CD8-positive, alpha-beta memory T cell (primary cell): ENCODE results near the gene PPP1R13B. TPM values are rescaled to one million over a fixed set of nuclear protein-coding genes. Genes with fewer than 3 reads are reported as not detected.

Experiments used
- CTCF ChIA-PET: fragments of 350-600 bp; sonication (Branson Sonifier 250); formaldehyde crosslinking; loops from one replicate; lab custom pipeline; 2021; ENCODE audit warnings: antibody characterized with exemption; lab: Charles Lee
- POLR2A ChIA-PET: fragments of 350-600 bp; sonication (Branson Sonifier 250); formaldehyde crosslinking; loops from one replicate; lab custom pipeline; 2021; ENCODE audit warnings: antibody characterized with exemption; lab: Charles Lee
- DNase-seq, 5 donors: peaks; one replicate each; pipeline versions ENCODE4 v3.0.0 to v3.0.0-alpha.2; 2020 to 2022; ENCODE audit warnings: mixed read lengths in 1 of 5
- H3K27ac ChIP-seq: one replicate; pipeline ENCODE4 v1.7.0; 2013; ENCODE audit warnings: low read depth, mild to moderate bottlenecking, low read length, moderate library complexity
- H3K27me3 ChIP-seq: 2 replicates; pipeline ENCODE4 v1.7.0; 2013; ENCODE audit warnings: low read length, mild to moderate bottlenecking; ENCODE audit not compliant: insufficient read depth, poor library complexity, severe bottlenecking
- H3K36me3 ChIP-seq: 2 replicates; pipeline ENCODE4 v1.7.0; 2013; ENCODE audit warnings: mild to moderate bottlenecking, low read length, moderate library complexity; ENCODE audit not compliant: insufficient read depth
- H3K4me1 ChIP-seq: 2 replicates; pipeline ENCODE4 v1.7.0; 2013; ENCODE audit warnings: mild to moderate bottlenecking, low read length, moderate library complexity; ENCODE audit not compliant: insufficient read depth
- H3K4me3 ChIP-seq: 2 replicates; pipeline ENCODE4 v1.7.0; 2013; ENCODE audit warnings: mild to moderate bottlenecking, low read length
- H3K9me3 ChIP-seq: 2 replicates; pipeline ENCODE4 v1.7.0; 2013; ENCODE audit warnings: mild to moderate bottlenecking, low read length
- H3K27ac Mint-ChIP-seq, 8 donors: one replicate each; pipeline ENCODE4 v1.8.0; 2020 to 2021; ENCODE audit warnings: mixed read lengths in 8 of 8, mild to moderate bottlenecking in 6 of 8, inconsistent platforms in 3 of 8, moderate library complexity in 3 of 8
- H3K27me3 Mint-ChIP-seq, 2 donors: one replicate each; pipeline ENCODE4 v1.8.0; 2020 to 2021; ENCODE audit warnings: mixed read lengths in 2 of 2, mild to moderate bottlenecking in 1 of 2, moderate library complexity in 1 of 2
- H3K36me3 Mint-ChIP-seq, 3 donors: one replicate each; pipeline ENCODE4 v1.8.0; 2020 to 2021; ENCODE audit warnings: mixed read lengths in 3 of 3, inconsistent platforms in 1 of 3, mild to moderate bottlenecking in 1 of 3
- H3K4me1 Mint-ChIP-seq, 3 donors: one replicate each; pipeline ENCODE4 v1.8.0; 2020 to 2021; ENCODE audit warnings: mixed read lengths in 3 of 3, inconsistent platforms in 1 of 3, mild to moderate bottlenecking in 1 of 3
- H3K4me3 Mint-ChIP-seq, 7 donors: one replicate each; pipeline ENCODE4 v1.8.0; 2020 to 2021; ENCODE audit warnings: mixed read lengths in 7 of 7, mild to moderate bottlenecking in 6 of 7, moderate library complexity in 4 of 7, inconsistent platforms in 2 of 7
- H3K9me3 Mint-ChIP-seq, 5 donors: one replicate each; pipeline ENCODE4 v1.8.0; 2020 to 2022; ENCODE audit warnings: mixed read lengths in 5 of 5, mild to moderate bottlenecking in 3 of 5, moderate library complexity in 2 of 5, inconsistent platforms in 1 of 5
- polyA plus RNA-seq: library from polyadenylated mRNA; unstranded; fragments of 300-500 nt; fragmentation: Illumina TruSeq; gene quantifications from one replicate; pipeline ENCODE4 v1.2.3, GENCODE V29; 2021
- total RNA-seq, 2 experiments: library from RNA; stranded (reverse); gene quantifications; one replicate each; pipeline ENCODE4 v1.2.3, GENCODE V29; 2021

The PPP1R13B gene
- total and polyA plus RNA-seq, 3 experiments from 2014 or later, result 10.4 to 14.4 (median 14.0) TPM

GRCh38 chr14:103700753-103701490 lies 146.5 kb downstream of the PPP1R13B start:
- H3K27me3 Mint-ChIP-seq, result peaks cover 0 to 2% of the 10 kb centered on the region in 2 donors
- no peak overlapping the region for H3K4me3 ChIP-seq
- H3K9me3 ChIP-seq, result no peaks in the 10 kb centered on the region
- peak overlapping the region in 1 of 8 donors; percentile 70 for H3K27ac Mint-ChIP-seq
- CTCF ChIA-PET, result no interaction called here
- POLR2A ChIA-PET, result no interaction called here
- H3K27me3 ChIP-seq, result no peaks in the 10 kb centered on the region
- no peaks in the 10 kb centered on the region for H3K4me1 ChIP-seq
- H3K36me3 ChIP-seq, result peaks cover 4% of the 10 kb centered on the region
- no peak overlapping the region for H3K27ac ChIP-seq
- no peak overlapping the region for H3K4me3 Mint-ChIP-seq
- DNase-seq, result peak in 1 of 5 donors; percentile 26
- H3K9me3 Mint-ChIP-seq, result no peaks in the 10 kb centered on the region
- peaks cover 0 to 62% (median 0%) of the 10 kb centered on the region in 3 donors for H3K36me3 Mint-ChIP-seq
- peaks cover 3 to 9% (median 3%) of the 10 kb centered on the region in 3 donors for H3K4me1 Mint-ChIP-seq

- H3K4me1 ChIP-seq, result no peaks in the 10 kb centered on the region
- H3K36me3 Mint-ChIP-seq, result peaks cover 0 to 63% (median 0%) of the 10 kb centered on the region in 3 donors
- peaks cover 4% of the 10 kb centered on the region for H3K36me3 ChIP-seq
- CTCF ChIA-PET, result no interaction called here
- no peak for DNase-seq
- no peak overlapping the region for H3K4me3 ChIP-seq
- no peak overlapping the region for H3K4me3 Mint-ChIP-seq
- H3K9me3 ChIP-seq, result no peaks in the 10 kb centered on the region
- H3K27me3 Mint-ChIP-seq, result no peaks in the 10 kb centered on the region
- peaks cover 3 to 9% (median 5%) of the 10 kb centered on the region in 3 donors for H3K4me1 Mint-ChIP-seq
- H3K27me3 ChIP-seq, result no peaks in the 10 kb centered on the region
- no peak overlapping the region for H3K27ac ChIP-seq
- POLR2A ChIA-PET, result no interaction called here
- H3K27ac Mint-ChIP-seq, result peak overlapping the region in 4 of 8 donors; percentile 17 to 76 (median 45)
- no peaks in the 10 kb centered on the region for H3K9me3 Mint-ChIP-seq
Observed at GRCh38 chr14:103699901-103700752, 147.2 kb downstream of the PPP1R13B start.

GRCh38 chr14:103699261-103699661 lies 148.1 kb downstream of the PPP1R13B start:
- Mint-ChIP-seq H3K27ac (peak overlapping the region in 2 of 8 donors; percentile 61 to 76), H3K4me1 (peaks cover 3 to 9% (median 5%) of the 10 kb centered on the region in 3 donors), H3K4me3 (no peak overlapping the region), H3K36me3 (peaks cover 0 to 68% (median 0%) of the 10 kb centered on the region in 3 donors), H3K9me3 (no peaks in the 10 kb centered on the region), H3K27me3 (no peaks in the 10 kb centered on the region)
- no peaks in the 10 kb centered on the region for H3K4me1 ChIP-seq
- no peak for DNase-seq
- H3K27me3 ChIP-seq, result no peaks in the 10 kb centered on the region
- POLR2A ChIA-PET, result no interaction called here
- no peak overlapping the region for H3K4me3 ChIP-seq
- no peaks in the 10 kb centered on the region for H3K9me3 ChIP-seq
- peaks cover 10% of the 10 kb centered on the region for H3K36me3 ChIP-seq
- CTCF ChIA-PET, result no interaction called here
- H3K27ac ChIP-seq, result no peak overlapping the region

GRCh38 chr14:103698380-103699260 lies 148.8 kb downstream of the PPP1R13B start:
- no peak for DNase-seq
- Mint-ChIP-seq H3K36me3 (peaks cover 0 to 70% (median 0%) of the 10 kb centered on the region in 3 donors), H3K4me3 (no peak overlapping the region), H3K9me3 (no peaks in the 10 kb centered on the region), H3K27me3 (no peaks in the 10 kb centered on the region), H3K4me1 (peaks cover 3 to 9% (median 5%) of the 10 kb centered on the region in 3 donors), H3K27ac (peak overlapping the region in 2 of 8 donors; percentile 19 to 42)
- Histone ChIP-seq H3K27ac (no peak overlapping the region), H3K36me3 (peaks cover 15% of the 10 kb centered on the region), H3K9me3 (no peaks in the 10 kb centered on the region), H3K4me3 (no peak overlapping the region), H3K4me1 (no peaks in the 10 kb centered on the region), H3K27me3 (no peaks in the 10 kb centered on the region)
- ChIA-PET CTCF (no interaction called here), POLR2A (no interaction called here)

DNA sequence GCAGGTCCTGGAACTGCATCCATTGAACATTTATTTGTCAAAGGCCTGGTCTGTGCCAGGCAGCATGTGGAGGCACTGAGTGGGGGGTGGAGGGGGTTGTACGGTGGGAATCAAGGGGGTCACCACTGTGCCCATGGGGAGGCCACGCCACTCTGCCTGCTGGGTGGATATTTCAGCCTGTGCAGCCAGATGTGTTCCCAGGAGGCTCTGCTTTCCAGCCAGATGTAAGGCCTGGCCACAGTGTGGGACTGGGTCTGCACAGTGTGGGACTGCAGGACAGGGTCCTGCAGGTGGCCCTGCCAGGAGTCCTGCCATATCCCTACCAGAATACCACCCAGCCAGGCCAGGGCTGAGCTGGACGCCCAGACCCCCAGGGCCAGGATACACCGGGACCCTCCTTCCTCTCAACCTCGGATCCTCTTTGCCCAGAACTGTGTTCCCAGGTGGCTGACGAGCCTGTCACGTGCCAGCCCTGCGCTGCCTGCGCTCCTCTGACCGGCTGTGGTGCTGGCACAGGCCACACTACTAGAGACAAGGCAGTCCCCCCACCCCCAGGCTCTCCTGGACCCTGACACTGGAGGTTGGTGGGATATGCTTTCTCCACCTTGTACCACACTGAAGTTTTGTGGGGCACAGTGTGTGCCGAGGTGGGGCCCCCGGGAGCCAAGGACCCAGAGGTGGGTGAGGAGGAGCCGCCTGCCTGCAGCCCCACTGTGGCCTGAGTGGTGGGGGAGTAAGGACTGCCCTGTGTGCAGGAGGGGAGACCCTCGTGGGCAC lies 149.6 kb downstream of the PPP1R13B start:
- Histone ChIP-seq H3K9me3 (no peaks in the 10 kb centered on the region), H3K4me3 (no peak overlapping the region), H3K36me3 (peaks cover 21% of the 10 kb centered on the region), H3K27ac (no peak overlapping the region), H3K27me3 (no peaks in the 10 kb centered on the region), H3K4me1 (no peaks in the 10 kb centered on the region)
- no peaks in the 10 kb centered on the region for H3K9me3 Mint-ChIP-seq
- no peak for DNase-seq
- peaks cover 3 to 9% (median 3%) of the 10 kb centered on the region in 3 donors for H3K4me1 Mint-ChIP-seq
- H3K36me3 Mint-ChIP-seq, result peaks cover 0 to 71% (median 0%) of the 10 kb centered on the region in 3 donors
- CTCF ChIA-PET, result no interaction called here
- no peaks in the 10 kb centered on the region for H3K27me3 Mint-ChIP-seq
- POLR2A ChIA-PET, result no interaction called here
- no peak overlapping the region for H3K4me3 Mint-ChIP-seq
- H3K27ac Mint-ChIP-seq, result peak overlapping the region in 3 of 8 donors; percentile 33 to 72 (median 43)

DNA sequence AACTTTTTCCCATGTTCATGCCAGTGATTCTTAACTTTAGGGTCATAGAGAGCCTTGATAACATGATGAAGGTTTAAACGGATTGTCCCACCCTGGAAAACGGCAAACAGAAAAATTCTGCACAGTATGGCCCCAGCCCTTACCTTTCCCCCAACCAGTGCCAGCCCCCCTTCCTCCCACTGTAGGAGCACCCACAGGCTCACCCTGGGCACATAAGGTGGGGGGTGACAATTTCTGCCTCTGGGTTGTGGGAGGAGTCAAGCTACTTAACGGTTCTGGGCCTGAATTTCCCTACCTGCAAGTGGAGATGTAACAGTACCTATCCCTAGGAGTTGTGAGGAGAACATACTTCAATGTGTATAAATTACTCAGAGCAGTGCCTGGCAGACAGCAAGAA lies 150.2 kb downstream of the PPP1R13B start:
- Mint-ChIP-seq H3K36me3 (peaks cover 0 to 68% (median 0%) of the 10 kb centered on the region in 3 donors), H3K27me3 (no peaks in the 10 kb centered on the region), H3K9me3 (no peaks in the 10 kb centered on the region), H3K4me1 (peaks cover 3 to 9% (median 3%) of the 10 kb centered on the region in 3 donors), H3K4me3 (no peak overlapping the region), H3K27ac (peak overlapping the region in 4 of 8 donors; percentile 33 to 72 (median 45))
- H3K4me1 ChIP-seq, result no peaks in the 10 kb centered on the region
- H3K9me3 ChIP-seq, result no peaks in the 10 kb centered on the region
- ChIA-PET CTCF (no interaction called here), POLR2A (no interaction called here)
- no peaks in the 10 kb centered on the region for H3K27me3 ChIP-seq
- no peak overlapping the region for H3K4me3 ChIP-seq
- H3K36me3 ChIP-seq, result peaks cover 20% of the 10 kb centered on the region
- no peak for DNase-seq
- no peak overlapping the region for H3K27ac ChIP-seq

- H3K27ac Mint-ChIP-seq, result peak overlapping the region in 5 of 8 donors; percentile 38 to 63 (median 52)
- H3K4me1 ChIP-seq, result no peaks in the 10 kb centered on the region
- H3K36me3 Mint-ChIP-seq, result peaks cover 0 to 70% (median 0%) of the 10 kb centered on the region in 3 donors
- peaks cover 20% of the 10 kb centered on the region for H3K36me3 ChIP-seq
- no peak overlapping the region for H3K4me3 ChIP-seq
- no peaks in the 10 kb centered on the region for H3K9me3 ChIP-seq
- no peaks in the 10 kb centered on the region for H3K27me3 ChIP-seq
- H3K9me3 Mint-ChIP-seq, result no peaks in the 10 kb centered on the region
- no peak overlapping the region for H3K27ac ChIP-seq
- no peak overlapping the region for H3K4me3 Mint-ChIP-seq
- ChIA-PET CTCF (no interaction called here), POLR2A (interaction anchor here (0.6 kb wide), 1 partner anchor 119 kb away, joined by 9 read pairs; no protein-coding TSS in a partner anchor)
- no peak for DNase-seq
- H3K27me3 Mint-ChIP-seq, result no peaks in the 10 kb centered on the region
- H3K4me1 Mint-ChIP-seq, result peaks cover 3 to 9% (median 3%) of the 10 kb centered on the region in 3 donors
Observed at GRCh38 chr14:103696466-103697071, 150.8 kb downstream of the PPP1R13B start.
